ENCODE results near the gene CCM2.
A peak's percentile ranks its signal among the peaks of the same experiment; 100 is the strongest.

CCM2 gene

GRCh38 chr7:45037876-45038275, 37.9 kb downstream of the CCM2 start:
- no peak for DNase-seq

GRCh38 chr7:45039106-45039505, 39.1 kb downstream of the CCM2 start:
- DNase-seq = no peak

- DNase-seq = no peak
Observed at GRCh38 chr7:45044338-45044737, 44.3 kb downstream of the CCM2 start.

- no peak for DNase-seq
Observed at GRCh38 chr7:45048748-45049147, 48.7 kb downstream of the CCM2 start.

GRCh38 chr7:45050198-45050597, 50.2 kb downstream of the CCM2 start:
- DNase-seq = no peak

- peak; percentile 73 for DNase-seq
Observed at GRCh38 chr7:45052011-45052410, 52.0 kb downstream of the CCM2 start.

GRCh38 chr7:45053401-45053800, 53.4 kb downstream of the CCM2 start:
- DNase-seq = no peak

- no peak for DNase-seq
Observed at GRCh38 chr7:45053941-45054340, 53.9 kb downstream of the CCM2 start.

- no peak for DNase-seq
Observed at GRCh38 chr7:45054442-45054841, 54.4 kb downstream of the CCM2 start.

GRCh38 chr7:45055016-45055415, 55.0 kb downstream of the CCM2 start:
- DNase-seq = no peak

GRCh38 chr7:45055594-45056219, 55.7 kb downstream of the CCM2 start:
- DNase-seq = no peak

- no peak for DNase-seq
Observed at GRCh38 chr7:45057878-45058277, 57.9 kb downstream of the CCM2 start.

- no peak for DNase-seq
Observed at GRCh38 chr7:45060295-45060694, 60.3 kb downstream of the CCM2 start.

GRCh38 chr7:45061352-45061751, 61.4 kb downstream of the CCM2 start:
- no peak for DNase-seq

- DNase-seq = no peak
Observed at GRCh38 chr7:45061806-45062425, 61.9 kb downstream of the CCM2 start.

GRCh38 chr7:45064047-45064725, 64.2 kb downstream of the CCM2 start:
- no peak for DNase-seq

- no peak for DNase-seq
Observed at GRCh38 chr7:45065031-45065995, 65.3 kb downstream of the CCM2 start.

- DNase-seq = no peak
Observed at GRCh38 chr7:45066409-45066808, 66.4 kb downstream of the CCM2 start.

- no peak for DNase-seq
Observed at GRCh38 chr7:45067582-45067981, 67.6 kb downstream of the CCM2 start.

GRCh38 chr7:45068236-45069023, 68.4 kb downstream of the CCM2 start:
- no peak for DNase-seq

- no peak for DNase-seq
Observed at GRCh38 chr7:45069444-45070253, 69.6 kb downstream of the CCM2 start.

GRCh38 chr7:45070254-45070642, 70.2 kb downstream of the CCM2 start:
- DNase-seq = no peak

Measured in NCI-H510A treated with DMSO at 0.1 percent for 48 hours (cell line).